ENCODE results near the gene LIG1.

The LIG1 gene

DNA sequence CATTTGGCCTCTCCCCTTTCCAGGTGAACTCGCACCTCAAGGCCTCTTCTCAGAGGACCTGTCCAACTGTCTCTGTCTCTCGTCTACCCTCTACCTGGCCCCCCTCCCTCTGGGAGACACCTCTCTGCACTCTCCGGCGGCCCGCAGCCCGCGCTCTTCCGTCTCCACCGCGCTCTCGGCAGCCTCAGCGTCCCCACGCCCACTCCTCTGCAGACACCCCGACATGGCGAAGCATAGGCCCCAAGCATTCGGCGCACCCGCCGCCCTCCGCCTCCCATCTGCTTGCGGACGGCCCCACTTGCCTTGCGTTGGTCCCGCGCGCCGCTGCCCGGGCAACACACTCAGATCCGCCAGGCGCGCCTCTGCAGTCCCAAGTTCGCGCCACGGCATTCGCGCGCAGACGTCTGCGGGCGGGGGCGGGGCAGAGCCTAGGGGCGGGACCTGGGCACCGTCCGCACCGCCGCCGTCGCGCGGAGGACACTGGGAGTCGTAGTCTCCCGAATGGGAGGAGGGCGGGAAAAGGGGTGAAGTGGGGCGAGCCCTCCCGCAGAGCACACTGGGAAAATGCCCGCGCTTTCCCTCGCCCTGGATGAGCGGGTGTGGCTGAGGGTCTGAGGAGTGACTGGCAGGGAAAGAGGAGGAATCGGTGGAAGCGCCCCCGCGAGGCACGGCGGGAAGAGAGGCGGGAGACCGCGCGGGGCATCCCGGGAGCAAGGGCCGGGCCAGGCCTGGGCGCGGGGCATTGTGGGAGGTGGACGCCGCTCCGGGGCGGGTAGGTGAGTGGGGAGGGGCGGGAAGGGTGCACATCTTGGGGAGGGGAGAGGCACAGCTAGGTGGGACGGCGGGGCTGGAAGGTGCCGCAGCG, at the start of gene LIG1, which contains the start of gene ZSWIM9:
LIG1 (minus strand) TSS at position 406 of the 865 bp plus-strand sequence. CDS start 4,778 bp downstream, outside the sequence.
ZSWIM9 (plus strand) TSS at position 742 of the 865 bp plus-strand sequence. CDS start 1,123 bp downstream, outside the sequence.
- H3K4me3 ChIP-seq (ENCODE audit: insufficient read depth, low read length, poor library complexity, severe bottlenecking) = peak within 1 kb of the TSS; percentile 84
- no peaks in the 10 kb centered on the region for H3K9me2 ChIP-seq (replicated peaks; ENCODE audit: insufficient read depth, low read length)
- H3K9me3 ChIP-seq (ENCODE audit: insufficient read depth, low read length) = no peaks in the 10 kb centered on the region
- peak within 1 kb of the TSS; percentile 91 for H3K27ac ChIP-seq (ENCODE audit: low read depth, low read length)
- peak within 1 kb of the TSS; percentile 95 for H3K9ac ChIP-seq (ENCODE audit: low read length)
- peaks cover 10% of the 10 kb centered on the region; the same call in 1 of the 2 replicates for H4K20me1 ChIP-seq (ENCODE audit: low read depth, low read length)
- H3K36me3 ChIP-seq (ENCODE audit: low read length) = no peaks in the 10 kb centered on the region; the same call in 1 of the 2 replicates
- peak within 1 kb of the TSS; percentile 63 for H3K4me2 ChIP-seq (ENCODE audit: low read depth, low read length, poor library complexity, severe bottlenecking)
- peak within 1 kb of the TSS; percentile 82 for H2AFZ ChIP-seq (ENCODE audit: low read depth, low read length, severe bottlenecking)
- no peaks in the 10 kb centered on the region for H3K27me3 ChIP-seq (ENCODE audit: low read length)
- H3F3A ChIP-seq (ENCODE audit: insufficient read depth) = peaks cover 13% of the 10 kb centered on the region
- TF ChIP-seq CTCF (IDR thresholded peaks at IDR 0.05; ENCODE audit: insufficient read depth, low read length, poor library complexity, severe bottlenecking) = no peak
- TF ChIP-seq EZH2phosphoT487 (conservative IDR thresholded peaks at IDR 0.05; ENCODE audit: low read length) = no peak
- peaks cover 43% of the 10 kb centered on the region for H3K79me2 ChIP-seq (ENCODE audit: insufficient read depth, low read length)

DNA sequence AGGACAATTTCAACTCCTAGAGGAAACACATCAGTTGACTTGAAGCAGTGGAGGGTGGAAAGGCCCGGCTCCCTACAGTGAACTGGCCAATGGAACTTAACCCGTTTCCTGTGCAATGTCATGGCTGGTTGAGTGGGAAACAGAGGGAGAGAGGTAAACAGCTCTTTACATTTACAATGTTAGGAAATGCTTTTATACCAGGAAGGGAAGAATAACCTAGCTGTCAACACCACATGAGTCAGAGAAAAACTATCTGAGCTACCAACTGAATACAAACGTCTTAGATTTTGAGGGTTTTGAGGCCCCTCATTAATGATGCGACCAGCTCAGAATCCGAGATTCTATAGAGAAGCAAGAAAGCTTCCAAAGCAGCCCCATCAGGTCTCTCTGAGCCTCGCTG, 48.9 kb upstream of the LIG1 start:
- no peak for TF ChIP-seq CTCF (IDR thresholded peaks at IDR 0.05; ENCODE audit: insufficient read depth, low read length, poor library complexity, severe bottlenecking)
- TF ChIP-seq EZH2phosphoT487 (conservative IDR thresholded peaks at IDR 0.05; ENCODE audit: low read length) = no peak
- Histone ChIP-seq H3K9me3 (ENCODE audit: insufficient read depth, low read length) (no peaks in the 10 kb centered on the region), H3K27me3 (ENCODE audit: low read length) (no peaks in the 10 kb centered on the region), H3F3A (ENCODE audit: insufficient read depth) (no peaks in the 10 kb centered on the region), H3K9me2 (replicated peaks; ENCODE audit: insufficient read depth, low read length) (no peaks in the 10 kb centered on the region), H3K79me2 (ENCODE audit: insufficient read depth, low read length) (no peaks in the 10 kb centered on the region), H3K4me2 (ENCODE audit: low read depth, low read length, poor library complexity, severe bottlenecking) (no peak overlapping the region), H2AFZ (ENCODE audit: low read depth, low read length, severe bottlenecking) (no peak overlapping the region), H4K20me1 (ENCODE audit: low read depth, low read length) (no peaks in the 10 kb centered on the region), H3K4me3 (ENCODE audit: insufficient read depth, low read length, poor library complexity, severe bottlenecking) (no peak overlapping the region), H3K9ac (ENCODE audit: low read length) (no peak overlapping the region), H3K36me3 (ENCODE audit: low read length) (no peaks in the 10 kb centered on the region), H3K27ac (ENCODE audit: low read depth, low read length) (no peak overlapping the region)

- no peaks in the 10 kb centered on the region; the same call in 1 of the 2 replicates for H3F3A ChIP-seq (ENCODE audit: insufficient read depth)
- H3K27ac ChIP-seq (ENCODE audit: low read depth, low read length) = no peak overlapping the region
- no peak overlapping the region for H3K9ac ChIP-seq (ENCODE audit: low read length)
- H3K4me2 ChIP-seq (ENCODE audit: low read depth, low read length, poor library complexity, severe bottlenecking) = no peak overlapping the region
- TF ChIP-seq EZH2phosphoT487 (conservative IDR thresholded peaks at IDR 0.05; ENCODE audit: low read length) (no peak), CTCF (IDR thresholded peaks at IDR 0.05; ENCODE audit: insufficient read depth, low read length, poor library complexity, severe bottlenecking) (no peak)
- no peaks in the 10 kb centered on the region for H3K9me3 ChIP-seq (ENCODE audit: insufficient read depth, low read length)
- H3K9me2 ChIP-seq (replicated peaks; ENCODE audit: insufficient read depth, low read length) = no peaks in the 10 kb centered on the region
- H3K36me3 ChIP-seq (ENCODE audit: low read length) = no peaks in the 10 kb centered on the region
- no peaks in the 10 kb centered on the region for H4K20me1 ChIP-seq (ENCODE audit: low read depth, low read length)
- no peak overlapping the region for H3K4me3 ChIP-seq (ENCODE audit: insufficient read depth, low read length, poor library complexity, severe bottlenecking)
- no peaks in the 10 kb centered on the region for H3K27me3 ChIP-seq (ENCODE audit: low read length)
- H3K79me2 ChIP-seq (ENCODE audit: insufficient read depth, low read length) = no peaks in the 10 kb centered on the region
- no peak overlapping the region for H2AFZ ChIP-seq (ENCODE audit: low read depth, low read length, severe bottlenecking)
These were observed 46.8 kb upstream of the LIG1 start for GRCh38 chr19:48216933-48217332.

Measured in SU-DHL-6 (cell line).